HepG2 (cell line): Measurements from ENCODE around the gene ZMYND8. TPM values are rescaled to one million over a fixed set of nuclear protein-coding genes. Genes with fewer than 3 reads are reported as not detected.
A peak's percentile ranks its signal among the peaks of the same experiment; 100 is the strongest.

Experiments
- ARHGAP35 ChIP-seq: sonication (generic); formaldehyde crosslinking; IDR thresholded peaks from 2 replicates; pipeline ENCODE4 v1.9.0; 2022; ENCODE audit warnings: mild to moderate bottlenecking, inconsistent platforms, moderate library complexity, missing genetic modification reagents, borderline replicate concordance
- ATF3 ChIP-seq: sonication (generic); formaldehyde crosslinking; IDR thresholded peaks from 2 replicates; pipeline ENCODE4 v1.4.0; 2020; ENCODE audit warnings: missing genetic modification reagents
- E2F1 ChIP-seq: sonication (generic); formaldehyde crosslinking; IDR thresholded peaks from 2 replicates; pipeline ENCODE4 v1.5.0; 2020; ENCODE audit warnings: missing genetic modification reagents
- FOXJ3 ChIP-seq: sonication (generic); formaldehyde crosslinking; IDR thresholded peaks from 2 replicates; pipeline ENCODE4 v1.4.0; 2020; ENCODE audit warnings: missing genetic modification reagents, mild to moderate bottlenecking, borderline replicate concordance
- FOXK2 ChIP-seq: fragments of 450-650 bp; IDR thresholded peaks from 2 replicates; pipeline ENCODE4 v1.6.1; 2016
- FOXP4 ChIP-seq: sonication (generic); formaldehyde crosslinking; IDR thresholded peaks from 2 replicates; pipeline ENCODE4 v1.4.0; 2020; ENCODE audit warnings: missing genetic modification reagents
- GFI1 ChIP-seq: sonication (generic); formaldehyde crosslinking; IDR thresholded peaks from 2 replicates; pipeline ENCODE4 v1.5.0; 2020; ENCODE audit warnings: missing genetic modification reagents, mild to moderate bottlenecking, borderline replicate concordance
- HMGXB4 ChIP-seq, 2 experiments: sonication (generic) in 1 of 2; formaldehyde crosslinking in 1 of 2; IDR thresholded peaks; 2 replicates each; pipeline versions ENCODE4 v1.4.0 to v1.6.1; 2018 to 2020; ENCODE audit warnings: missing genetic modification reagents in 2 of 2, borderline replicate concordance in 1 of 2, low read depth in 1 of 2, mild to moderate bottlenecking in 1 of 2, missing biosample characterization in 1 of 2
- KLF11 ChIP-seq: IDR thresholded peaks from 2 replicates; pipeline ENCODE4 v1.6.1; 2016; ENCODE audit warnings: missing compliant biosample characterization
- KLF13 ChIP-seq: sonication (generic); formaldehyde crosslinking; IDR thresholded peaks from 2 replicates; pipeline ENCODE4 v1.4.0; 2020; ENCODE audit warnings: mild to moderate bottlenecking, missing genetic modification reagents
- PHF21A ChIP-seq: sonication (generic); formaldehyde crosslinking; IDR thresholded peaks from 2 replicates; pipeline ENCODE4 v1.5.0; 2020; ENCODE audit warnings: mild to moderate bottlenecking, missing genetic modification reagents
- SOX5 ChIP-seq: IDR thresholded peaks from 2 replicates; pipeline ENCODE4 v1.6.1; 2016; ENCODE audit warnings: borderline replicate concordance
- TEAD3 ChIP-seq: optimal IDR thresholded peaks from 2 replicates; pipeline ENCODE3; 2016; ENCODE audit warnings: borderline replicate concordance
- ZFP1 ChIP-seq: IDR thresholded peaks from 2 replicates; pipeline ENCODE4 v1.6.1; 2016
- ZMYM4 ChIP-seq: sonication (generic); formaldehyde crosslinking; IDR thresholded peaks from 2 replicates; pipeline ENCODE4 v1.8.1; 2023; ENCODE audit warnings: mild to moderate bottlenecking, missing genetic modification reagents
- ZNF263 ChIP-seq: sonication (generic); formaldehyde crosslinking; IDR thresholded peaks from 2 replicates; pipeline ENCODE4 v1.4.0; 2020; ENCODE audit warnings: missing genetic modification reagents
- ZNF281 ChIP-seq: sonication (generic); formaldehyde crosslinking; IDR thresholded peaks from 2 replicates; pipeline ENCODE4 v1.4.0; 2020; ENCODE audit warnings: missing genetic modification reagents, borderline replicate concordance
- ZNF3 ChIP-seq: IDR thresholded peaks from 2 replicates; pipeline ENCODE4 v1.7.0; 2017; ENCODE audit warnings: inconsistent platforms
- ZNF570 ChIP-seq: sonication (generic); formaldehyde crosslinking; IDR thresholded peaks from 2 replicates; pipeline ENCODE4 v1.4.0; 2020; ENCODE audit warnings: mild to moderate bottlenecking, missing genetic modification reagents, borderline replicate concordance
- ZNF598 ChIP-seq: sonication (generic); formaldehyde crosslinking; IDR thresholded peaks from 2 replicates; pipeline ENCODE4 v1.5.1; 2020; ENCODE audit warnings: mild to moderate bottlenecking, missing genetic modification reagents, borderline replicate concordance
- ZNF614 ChIP-seq: IDR thresholded peaks from 2 replicates; pipeline ENCODE4 v1.6.1; 2018; ENCODE audit warnings: missing biosample characterization, missing genetic modification reagents, inconsistent platforms, borderline replicate concordance
- polyA plus RNA-seq, 8 experiments: library from polyadenylated mRNA; depleted of rRNA in 3 of 8; stranded (reverse) in 7 of 8; unstranded in 1 of 8; fragments of >200 nt; fragmentation: Illumina TruSeq in 4 of 8; extraction: Trizol in 4 of 8; gene quantifications; 2 replicates each; pipeline versions ENCODE4 v1.2.1 to v1.2.3, GENCODE V29; 2011 to 2016; ENCODE audit warnings: low read depth in 4 of 8, missing spikeins in 1 of 8, mixed read lengths in 1 of 8; ENCODE audit not compliant: insufficient read depth in 1 of 8
- total RNA-seq, 5 experiments: library from RNA; depleted of rRNA; stranded (reverse); fragments of >200 nt; fragmentation: Illumina TruSeq; extraction: Trizol; gene quantifications; 2 replicates each; pipeline ENCODE4 v1.2.3, GENCODE V29; 2016; ENCODE audit warnings: low read depth in 1 of 5

Gene ZMYND8
- total and polyA plus RNA-seq, 2 of the 13 experiments (the other 11 are each of a cell fraction or from before 2014, with no cell fraction given) = 53.9 to 84.7 TPM

- TF ChIP-seq KLF13 (no peak), TEAD3 (CRISPR knock-in tag) (peak; percentile 90), ARHGAP35 (peak; percentile 98), ZNF3 (CRISPR knock-in tag) (peak; percentile 63; the same call in 1 of the 2 replicates), GFI1 (CRISPR knock-in tag) (peak; percentile 95), FOXP4 (CRISPR knock-in tag) (peak; percentile 97), FOXJ3 (peak; percentile 97), ZNF614 (CRISPR knock-in tag) (peak; percentile 99), PHF21A (peak; percentile 99), ATF3 (CRISPR knock-in tag) (peak; percentile 79), ZFP1 (CRISPR knock-in tag) (peak; percentile 98), ZNF598 (CRISPR knock-in tag) (peak; percentile 78; the same call in 1 of the 2 replicates), ZMYM4 (CRISPR knock-in tag) (peak; percentile 95), ZNF281 (CRISPR knock-in tag) (peak; percentile 99), HMGXB4 (CRISPR knock-in tag; IDR thresholded peaks at IDR 0.05; ENCODE audit: borderline replicate concordance in 1 of 2, low read depth in 1 of 2) (peak; percentile 92 to 96; a peak in 3 of 4 replicates), E2F1 (CRISPR knock-in tag) (peak; percentile 92), ZNF263 (peak; percentile 93), KLF11 (peak; percentile 98), ZNF570 (CRISPR knock-in tag) (no peak; the same call in 1 of the 2 replicates), FOXK2 (peak; percentile 57), SOX5 (peak; percentile 93)
Measured at GRCh38 chr20:47357296-47358038, 968 bp upstream of the ZMYND8 start (continued).
